Measurements from ENCODE around the gene HDHD3.
"Not testable (repeated sequence)": the region's sequence is repeated elsewhere in the genome, so short reads cannot be mapped to it uniquely, and the experiment has no call there.

Gene HDHD3

DNA sequence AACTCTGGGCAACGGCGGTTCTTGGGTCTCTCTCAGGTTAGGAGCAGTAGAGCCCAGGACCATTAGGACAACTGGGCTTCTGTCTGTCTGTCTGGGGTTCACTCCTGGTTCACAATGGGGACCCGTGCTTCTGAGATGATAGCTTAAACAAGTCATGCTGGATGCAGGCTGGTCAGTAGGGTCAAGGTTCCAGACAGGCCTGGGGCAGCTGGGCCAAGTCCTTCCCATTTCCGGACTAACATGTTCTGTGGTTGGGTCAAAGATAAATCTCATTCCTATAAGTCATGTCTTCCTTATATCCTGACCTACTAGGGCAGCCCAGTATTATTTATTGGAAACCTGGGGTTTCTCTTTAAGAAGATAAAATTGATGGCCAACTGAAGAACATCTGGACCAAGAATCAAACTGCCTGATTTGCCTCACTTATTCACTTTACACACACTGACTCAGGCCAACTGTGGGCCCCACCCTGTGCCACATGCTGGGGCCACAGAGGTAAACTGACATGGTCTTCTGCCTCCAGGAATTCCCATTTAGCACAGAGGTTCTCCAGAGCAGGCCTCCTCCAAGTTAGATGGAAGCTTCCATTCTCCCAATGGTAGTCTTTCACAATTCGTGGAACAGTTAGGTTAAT, 8.3 kb downstream of the HDHD3 start:
- no peak for FAIRE-seq
- no peak for DNase-seq (ENCODE audit: low spot score)

DNA sequence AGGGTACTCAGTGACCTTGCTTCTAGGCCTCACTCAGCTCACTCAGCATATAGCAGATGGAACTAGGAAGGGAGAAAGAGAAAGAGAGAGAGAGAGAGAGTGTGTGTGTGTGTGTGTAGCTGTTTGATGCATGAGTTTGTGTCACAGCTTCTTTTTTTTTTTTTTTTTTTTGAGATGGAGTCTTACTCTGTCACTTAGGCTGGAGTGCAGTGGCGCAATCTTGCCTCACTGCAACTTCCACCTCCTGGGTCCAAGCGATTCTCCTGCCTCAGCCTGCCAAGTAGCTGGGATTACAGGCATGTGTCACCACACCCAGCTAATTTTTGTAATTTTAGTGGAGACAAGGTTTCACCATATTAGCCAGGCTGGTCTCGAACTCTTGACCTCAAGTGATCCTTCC, 11.1 kb downstream of the HDHD3 start:
- FAIRE-seq; DNase-seq (ENCODE audit: low spot score): not testable (repeated sequence)

DNA sequence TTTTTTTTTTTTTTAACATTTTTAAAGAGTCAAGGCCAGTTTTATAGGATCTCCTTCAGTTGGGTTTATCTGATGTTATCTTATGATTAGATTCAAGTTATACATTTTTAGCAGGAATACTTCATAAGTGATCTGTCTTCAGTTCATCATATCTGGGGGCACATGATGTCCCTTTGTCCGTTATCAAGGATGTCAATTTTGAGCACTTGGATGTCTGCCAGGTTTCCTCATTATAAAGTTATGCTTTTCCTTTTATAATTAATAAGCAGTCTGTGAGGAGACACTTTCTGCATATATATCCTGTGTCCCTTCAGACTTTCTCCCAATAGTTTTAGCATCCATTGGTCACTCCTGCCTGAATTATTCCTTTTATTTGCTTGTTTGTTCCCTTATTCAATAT, 11.8 kb downstream of the HDHD3 start:
- FAIRE-seq, result no peak
- no peak for DNase-seq (ENCODE audit: low spot score)

DNA sequence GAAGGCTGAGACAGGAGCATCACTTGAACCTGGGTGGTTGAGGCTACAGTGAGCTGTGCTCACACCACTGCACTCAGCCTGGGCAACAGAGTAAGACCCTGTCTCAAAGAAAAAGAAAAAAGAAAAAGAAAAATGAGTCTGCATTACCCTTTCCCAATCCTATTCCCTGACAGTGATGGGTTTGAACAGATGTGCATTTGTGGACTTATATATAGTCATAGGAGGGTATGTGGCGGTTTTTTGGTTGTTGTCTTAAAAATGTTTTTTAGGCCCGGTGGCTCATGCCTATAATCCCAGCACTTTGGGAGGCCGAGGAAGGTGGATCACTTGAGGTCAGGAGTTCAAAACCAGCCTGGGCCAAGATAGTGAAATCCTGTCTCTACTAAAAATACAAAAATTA, 13.4 kb downstream of the HDHD3 start:
- FAIRE-seq (no peak), DNase-seq (ENCODE audit: low spot score) (no peak)

DNA sequence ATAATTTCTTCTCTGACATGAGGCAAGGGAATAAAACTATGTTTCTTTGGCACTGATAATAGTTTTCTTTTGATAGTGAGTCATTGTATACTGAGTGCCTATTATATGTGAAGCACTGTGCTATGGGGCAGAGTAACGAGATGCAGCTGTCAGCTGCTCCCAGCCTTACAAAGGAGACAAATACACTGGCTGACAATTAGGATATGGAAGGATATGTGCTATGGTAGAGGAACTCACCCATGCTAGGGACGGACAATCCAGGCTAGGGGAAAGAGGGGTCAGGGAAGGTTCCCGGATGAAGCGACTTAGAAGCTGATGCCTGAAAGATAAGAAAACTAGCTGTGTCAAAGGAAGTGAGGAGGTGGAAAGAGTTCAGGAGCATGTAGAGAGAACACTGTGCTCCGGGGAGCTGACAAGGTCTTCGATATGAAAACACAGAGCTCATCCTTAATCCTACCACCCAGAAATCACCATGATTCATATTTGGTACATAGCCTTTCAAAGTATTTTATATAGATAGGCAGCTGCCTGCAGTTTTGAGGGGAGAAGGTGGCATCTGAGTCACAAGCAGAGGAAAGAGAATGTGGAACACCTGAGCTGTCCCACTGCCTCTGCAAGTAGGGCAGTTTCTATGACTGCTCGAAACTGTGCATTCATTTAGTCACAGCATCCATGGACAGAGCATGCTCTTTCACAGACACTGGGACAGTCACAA, 15.3 kb downstream of the HDHD3 start:
- FAIRE-seq, result no peak
- no peak for DNase-seq (ENCODE audit: low spot score)

DNA sequence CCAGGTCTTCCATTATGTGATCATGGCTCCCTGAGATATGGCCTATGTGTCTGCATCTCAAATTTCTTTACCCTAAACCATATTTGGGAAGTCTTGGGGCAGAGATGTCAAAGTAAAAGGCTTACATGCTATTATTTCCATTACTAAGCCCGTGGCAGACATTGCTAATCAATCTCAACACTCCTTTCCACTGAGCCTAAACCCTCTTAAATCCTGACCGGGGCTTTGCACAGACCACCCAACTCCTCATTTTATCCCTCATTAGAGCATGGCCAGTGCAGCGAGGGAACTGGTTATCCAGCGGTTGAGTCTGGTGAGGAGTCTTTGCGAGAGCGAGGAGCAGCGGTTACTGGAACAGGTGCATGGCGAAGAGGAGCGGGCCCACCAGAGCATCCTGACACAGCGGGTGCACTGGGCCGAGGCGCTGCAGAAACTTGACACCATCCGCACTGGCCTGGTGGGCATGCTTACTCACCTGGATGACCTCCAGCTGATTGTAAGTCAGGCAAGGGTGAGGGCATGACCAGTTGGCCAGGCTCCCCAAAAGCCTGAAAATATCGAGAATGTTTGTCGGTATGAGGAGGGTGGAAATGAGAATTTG, 16.4 kb downstream of the HDHD3 start:
- no peak for FAIRE-seq
- DNase-seq (ENCODE audit: low spot score), result no peak

DNA sequence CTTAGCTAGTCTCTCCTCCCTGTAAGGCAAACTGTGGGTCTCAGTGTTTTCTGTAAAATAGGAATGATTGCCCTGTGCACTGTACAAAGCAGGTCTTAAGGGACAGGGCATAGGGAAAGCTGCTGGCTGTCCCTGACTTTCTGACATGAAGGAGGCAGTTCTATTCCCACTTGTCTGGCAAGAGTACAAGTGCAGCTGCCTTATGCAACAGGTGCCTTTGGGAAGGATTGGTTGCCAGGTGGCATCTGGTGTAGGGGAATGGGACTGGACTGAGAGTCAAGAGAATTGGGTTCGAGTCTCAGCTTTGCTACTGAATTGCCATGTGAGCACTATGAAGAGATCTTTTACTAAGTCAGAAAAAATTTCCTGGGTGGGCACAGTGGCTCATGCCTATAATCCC, 17.4 kb downstream of the HDHD3 start:
- DNase-seq (ENCODE audit: low spot score) (no peak), FAIRE-seq (no peak)

DNA sequence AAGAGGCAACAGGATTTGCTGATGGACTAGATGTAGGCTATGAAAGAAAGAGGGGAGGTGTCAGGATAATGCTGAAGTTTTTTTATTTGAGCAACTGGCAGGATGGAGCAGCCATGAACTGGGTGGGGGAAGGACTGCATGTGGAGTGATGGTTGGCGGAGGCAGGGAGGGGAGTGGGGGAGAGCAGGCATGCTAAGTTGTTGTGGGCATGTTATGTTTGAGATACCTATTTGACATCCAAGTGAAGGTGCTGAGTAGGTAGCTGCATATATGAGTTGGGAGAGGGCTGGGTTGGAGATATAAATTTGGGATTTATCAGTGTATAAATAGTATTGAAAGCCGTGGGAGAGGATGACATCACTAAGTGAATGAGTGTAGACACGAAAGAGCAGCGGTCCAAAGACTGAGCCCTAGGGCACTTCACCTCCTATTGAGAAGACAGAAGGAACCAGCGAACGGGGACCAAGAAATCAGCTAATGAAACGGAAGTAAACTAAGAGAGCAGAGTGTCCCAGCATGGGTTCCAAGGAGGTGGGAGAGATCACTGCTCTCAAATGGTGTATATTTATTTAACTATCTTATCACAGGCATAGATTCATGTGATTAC, 20.0 kb downstream of the HDHD3 start:
- no peak for DNase-seq (ENCODE audit: low spot score)
- no peak for FAIRE-seq

DNA sequence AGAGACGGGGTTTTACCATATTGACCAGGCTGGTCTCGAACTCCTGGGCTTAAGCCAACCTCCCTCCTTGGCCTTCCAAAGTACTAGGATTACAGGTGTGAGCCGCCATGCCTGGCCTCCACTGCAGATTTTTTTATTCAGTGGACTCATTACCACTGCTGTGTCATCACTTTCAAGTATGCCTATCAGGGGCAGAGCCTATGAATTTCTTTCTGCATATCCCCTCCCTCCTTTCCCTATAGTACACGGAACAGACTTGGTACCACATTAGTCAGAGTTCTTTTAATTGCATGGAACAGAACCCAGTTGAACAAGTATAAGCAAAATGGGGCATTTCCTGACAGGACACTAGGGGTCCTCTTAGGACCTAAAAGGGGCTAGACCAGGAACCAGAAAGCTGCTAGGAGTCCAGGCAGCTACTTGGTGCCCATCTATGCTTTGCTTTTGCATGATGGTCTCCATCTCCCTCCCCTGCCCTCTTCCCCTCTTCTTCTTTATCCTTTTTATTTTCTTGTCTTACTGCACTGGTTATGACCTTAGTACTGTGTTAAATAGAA, 21.7 kb downstream of the HDHD3 start:
- FAIRE-seq (no peak), DNase-seq (ENCODE audit: low spot score) (no peak)

DNA sequence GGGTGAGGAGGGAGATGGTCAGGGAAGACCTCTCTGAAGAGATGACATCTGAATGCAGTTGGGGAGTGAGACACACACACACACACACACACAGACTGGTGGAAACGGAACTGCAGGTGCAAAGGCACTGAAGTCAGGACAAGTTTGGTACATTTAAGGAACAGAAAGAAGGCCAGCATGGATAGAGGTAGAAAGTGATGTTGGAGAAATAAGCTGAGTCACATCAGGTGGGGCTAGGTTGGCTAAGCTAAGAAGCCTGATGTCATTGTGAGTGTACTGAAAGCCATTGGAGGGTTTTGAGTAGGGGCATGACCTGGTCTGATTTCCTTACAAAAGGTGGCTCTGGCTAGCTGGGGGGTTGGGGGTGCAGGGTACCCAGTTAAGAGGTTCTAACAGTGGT, 24.4 kb downstream of the HDHD3 start:
- FAIRE-seq (no peak), DNase-seq (ENCODE audit: low spot score) (no peak)

DNA sequence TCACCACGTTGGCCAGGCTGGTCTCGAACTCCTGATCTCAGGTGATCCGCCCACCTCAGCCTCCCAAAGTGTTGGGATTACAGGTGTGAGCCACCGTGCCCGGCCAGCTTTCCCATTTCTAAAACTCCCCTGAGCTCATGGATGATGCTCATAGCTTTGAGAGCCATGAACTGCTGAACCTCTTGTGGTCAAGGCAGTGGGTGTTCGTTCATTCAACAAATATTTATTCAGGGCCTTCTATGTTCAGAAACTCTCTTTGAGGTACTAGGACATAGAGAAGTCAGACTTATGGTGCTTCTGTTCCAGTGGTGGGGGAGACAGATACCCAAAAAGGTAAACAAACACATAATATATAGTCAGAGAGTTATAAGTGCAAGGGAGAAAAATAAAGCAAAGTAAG, 24.8 kb downstream of the HDHD3 start:
- FAIRE-seq (no peak), DNase-seq (ENCODE audit: low spot score) (no peak)

DNA sequence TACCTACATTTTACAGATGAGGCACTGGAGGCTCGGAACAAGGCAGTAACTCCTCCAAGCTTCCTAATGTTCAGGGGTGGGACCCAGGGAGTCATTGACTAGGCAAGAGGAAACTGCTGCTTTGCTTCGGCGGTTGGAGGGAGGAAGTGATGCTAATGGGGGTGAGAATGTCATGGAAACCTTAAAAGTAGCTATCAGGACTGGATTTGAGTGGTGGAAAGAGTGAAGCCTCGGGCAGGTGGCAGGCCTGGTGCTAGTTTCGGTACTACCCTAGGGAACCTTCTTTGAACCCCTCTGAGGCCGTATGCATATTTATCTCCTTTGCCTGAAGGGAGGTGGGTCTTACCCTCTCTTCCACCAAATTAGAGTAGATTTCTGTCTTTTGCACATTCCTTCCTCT, 25.8 kb downstream of the HDHD3 start:
- FAIRE-seq (no peak), DNase-seq (ENCODE audit: low spot score) (no peak)

DNA sequence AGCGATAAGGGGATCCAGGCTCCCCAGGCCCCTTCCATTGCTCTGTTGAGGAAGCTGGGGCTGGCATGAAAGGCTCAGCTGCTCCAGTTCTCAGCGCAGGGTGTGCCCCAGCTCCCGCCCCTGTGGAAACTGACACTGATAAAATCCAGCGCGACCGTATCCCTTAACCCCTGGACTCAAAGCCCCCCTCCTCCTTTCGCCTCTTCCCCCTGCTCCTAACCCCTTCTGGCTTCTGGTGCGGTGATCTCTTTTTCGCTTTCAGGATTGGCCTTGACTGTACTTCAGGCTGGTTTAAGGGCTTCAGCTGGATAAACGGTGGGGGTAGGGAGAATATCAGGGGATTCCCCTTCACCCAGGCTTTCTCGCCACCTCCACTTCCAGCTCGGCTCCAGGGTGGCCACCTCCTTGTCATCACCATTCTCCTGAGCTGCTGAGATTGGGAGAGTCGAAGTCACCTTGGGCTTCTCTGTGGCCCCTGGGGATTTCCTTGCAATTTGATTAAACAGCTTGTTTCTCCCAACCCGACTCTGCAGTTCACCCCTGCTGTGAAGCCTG, 26.6 kb downstream of the HDHD3 start:
- DNase-seq (ENCODE audit: low spot score) (no peak), FAIRE-seq (no peak)

DNA sequence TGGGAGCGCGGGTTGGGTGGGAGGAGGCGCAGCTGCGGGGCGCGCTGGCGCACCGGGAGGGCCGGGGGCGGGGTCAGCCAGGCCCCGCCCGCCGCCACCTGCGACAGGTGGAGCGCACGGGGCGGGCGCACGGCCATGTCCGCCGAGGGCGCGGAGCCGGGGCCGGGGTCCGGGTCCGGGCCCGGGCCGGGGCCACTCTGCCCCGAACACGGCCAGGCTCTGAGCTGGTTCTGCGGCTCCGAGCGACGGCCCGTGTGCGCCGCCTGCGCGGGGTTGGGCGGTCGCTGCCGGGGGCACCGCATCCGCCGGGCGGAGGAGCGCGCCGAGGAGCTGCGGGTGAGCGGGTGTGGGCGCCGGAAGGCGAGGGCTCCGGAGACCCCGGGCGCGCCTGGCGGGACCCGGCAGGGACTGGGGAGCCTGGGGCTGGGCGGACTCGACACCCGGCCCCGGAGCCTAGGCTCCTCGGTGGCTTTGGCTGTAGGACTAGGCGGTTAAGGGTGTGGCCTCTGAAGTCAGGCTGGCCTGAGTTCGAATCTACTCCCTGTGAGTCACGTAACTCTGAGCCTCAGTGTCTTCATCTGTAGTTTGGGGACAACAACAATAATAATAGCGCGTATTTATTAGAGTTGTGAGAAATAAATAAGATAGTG, 27.2 kb downstream of the HDHD3 start, which contains the start of gene BSPRY:
BSPRY (plus strand) TSS at position 97 of the 650 bp plus-strand sequence; CDS start at position 136, 39 bp downstream.
- FAIRE-seq, result no peak
- DNase-seq (ENCODE audit: low spot score), result no peak

DNA sequence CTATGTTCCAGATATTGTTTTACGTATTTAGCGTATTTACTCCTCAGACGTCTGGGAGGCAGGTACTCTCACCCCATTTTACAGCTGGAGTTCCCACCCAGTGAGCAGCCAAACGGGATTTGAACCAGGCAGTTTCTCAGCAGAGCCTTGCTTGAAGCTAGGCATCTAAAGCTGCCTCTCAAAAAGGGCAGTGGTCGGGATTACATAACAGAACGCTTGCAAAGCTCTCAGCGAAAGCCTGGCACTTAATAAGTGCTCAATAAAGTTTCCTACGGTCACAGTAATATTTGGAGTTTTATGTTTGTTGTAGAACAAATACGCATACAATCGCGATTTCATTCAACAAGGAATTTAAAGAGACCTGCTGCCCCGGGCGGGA, 27.7 kb downstream of the HDHD3 start:
- DNase-seq (ENCODE audit: low spot score), result no peak
- no peak for FAIRE-seq

DNA sequence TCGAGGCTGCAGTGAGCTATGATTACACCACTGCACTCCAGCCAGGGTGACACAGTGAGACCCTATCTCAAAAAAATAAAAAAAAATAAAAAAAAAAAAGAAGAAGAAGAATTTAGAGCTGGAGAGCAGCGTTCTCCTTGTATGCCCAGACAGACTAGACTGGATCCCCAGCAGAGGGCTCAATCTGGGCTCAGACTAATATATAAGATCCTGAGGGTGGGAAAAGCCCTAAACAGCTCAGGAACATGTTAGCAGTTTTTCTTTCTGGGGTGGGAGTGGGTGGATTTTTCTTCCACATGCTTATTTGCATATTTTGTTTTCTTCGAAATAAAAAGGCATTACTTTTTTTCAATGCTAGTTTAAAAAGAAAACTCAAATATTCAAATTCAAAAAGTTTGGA, 28.3 kb downstream of the HDHD3 start:
- no peak for DNase-seq (ENCODE audit: low spot score)
- no peak for FAIRE-seq

DNA sequence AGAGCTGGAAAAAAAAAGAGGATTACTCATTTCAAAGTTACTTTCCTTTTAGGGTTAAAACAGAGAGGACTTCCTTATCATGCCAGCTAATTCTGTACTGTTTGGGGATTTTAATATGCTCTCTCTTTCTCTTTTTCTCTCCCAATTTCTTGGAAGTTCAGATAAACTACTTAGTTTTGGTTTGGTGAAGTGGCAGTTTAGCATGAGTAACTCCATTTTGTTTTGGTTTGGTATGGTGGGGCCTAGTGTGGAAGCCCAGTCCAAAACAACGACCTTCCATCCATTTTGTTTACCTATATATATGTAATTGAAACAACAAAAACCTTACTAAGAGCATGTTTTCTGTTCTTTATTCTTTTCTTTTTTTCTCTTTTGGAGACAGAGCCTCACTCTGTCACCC, 31.1 kb downstream of the HDHD3 start:
- no peak for DNase-seq (ENCODE audit: low spot score)
- no peak for FAIRE-seq

DNA sequence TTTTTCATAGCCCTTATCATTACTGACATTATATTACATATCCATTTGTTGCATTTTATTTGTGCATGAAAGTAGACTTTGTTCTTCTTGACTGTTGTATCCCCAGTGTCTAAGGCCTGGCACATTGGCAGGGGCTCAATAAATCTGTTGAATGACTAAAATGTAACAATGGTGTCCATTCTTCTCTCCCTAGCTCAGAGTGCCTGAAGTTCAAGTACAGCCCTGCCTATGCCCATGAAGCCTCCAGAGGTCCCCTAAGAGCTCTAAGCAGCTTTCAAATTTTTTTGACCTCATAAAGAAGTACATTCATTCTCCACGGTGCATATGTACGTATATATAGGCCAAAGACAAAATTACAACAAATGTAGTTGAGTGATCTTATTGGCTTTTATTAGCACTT, 31.6 kb downstream of the HDHD3 start:
- no peak for FAIRE-seq
- DNase-seq (ENCODE audit: low spot score), result no peak

DNA sequence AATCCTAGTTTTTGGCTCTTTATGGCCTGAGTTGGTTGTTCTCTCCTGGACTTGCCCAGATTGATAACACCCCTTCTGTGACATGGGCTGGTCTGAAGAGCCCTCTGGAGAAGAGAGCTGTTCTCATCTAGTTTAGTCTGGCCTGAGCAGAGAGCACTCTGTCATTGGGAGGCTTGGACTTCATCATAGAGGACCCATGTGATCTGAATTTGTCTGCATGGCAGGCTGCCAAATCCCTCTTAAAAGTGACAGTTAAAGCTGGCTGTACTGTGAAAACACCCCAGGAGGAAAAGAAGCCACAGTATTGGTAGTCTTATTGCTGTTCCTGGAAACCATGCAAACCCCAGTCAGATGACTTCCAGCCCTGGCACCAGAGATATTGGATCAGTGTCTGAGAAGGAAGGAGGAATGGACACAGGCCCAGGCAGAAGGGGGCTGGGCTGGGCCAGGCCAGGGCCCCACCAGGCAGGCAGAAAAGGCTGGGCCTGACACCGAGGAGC, 33.0 kb downstream of the HDHD3 start:
- FAIRE-seq (no peak), DNase-seq (ENCODE audit: low spot score) (no peak)

DNA sequence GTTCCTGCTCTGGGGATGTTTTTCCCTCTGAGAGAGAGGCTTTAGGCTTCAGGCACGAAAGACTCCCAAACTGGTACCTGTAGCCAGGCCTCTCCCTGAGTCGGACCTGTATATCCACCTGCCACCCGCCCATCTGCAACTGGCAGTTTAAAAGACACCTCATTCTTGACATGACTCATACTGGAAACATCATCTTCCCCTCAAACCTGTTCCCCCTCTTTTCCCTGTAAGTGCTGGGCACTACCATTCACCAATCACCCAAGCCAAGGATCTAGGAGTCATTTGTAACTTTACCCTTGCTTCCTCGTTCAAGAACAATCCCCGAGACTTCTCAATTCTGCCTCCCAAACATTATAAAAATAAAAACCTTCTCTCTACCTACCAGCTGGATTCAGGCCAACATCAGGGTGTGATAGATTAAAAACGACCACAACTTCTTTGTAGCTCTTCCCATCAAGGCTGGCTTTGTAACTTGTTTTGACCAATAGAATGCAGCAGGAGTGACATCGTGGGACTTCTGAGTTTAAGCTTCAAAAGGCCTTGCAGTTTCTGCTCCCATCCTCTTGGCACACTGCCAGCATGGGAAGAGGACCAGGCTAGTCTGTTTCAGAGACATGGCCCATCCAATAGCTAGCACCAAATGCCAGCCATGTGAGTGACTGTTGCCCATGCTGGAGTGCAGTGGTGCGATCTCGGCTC, 34.9 kb downstream of the HDHD3 start:
- no peak for FAIRE-seq
- DNase-seq (ENCODE audit: low spot score), result no peak
